ENCODE results near the gene DSC2.

DNA sequence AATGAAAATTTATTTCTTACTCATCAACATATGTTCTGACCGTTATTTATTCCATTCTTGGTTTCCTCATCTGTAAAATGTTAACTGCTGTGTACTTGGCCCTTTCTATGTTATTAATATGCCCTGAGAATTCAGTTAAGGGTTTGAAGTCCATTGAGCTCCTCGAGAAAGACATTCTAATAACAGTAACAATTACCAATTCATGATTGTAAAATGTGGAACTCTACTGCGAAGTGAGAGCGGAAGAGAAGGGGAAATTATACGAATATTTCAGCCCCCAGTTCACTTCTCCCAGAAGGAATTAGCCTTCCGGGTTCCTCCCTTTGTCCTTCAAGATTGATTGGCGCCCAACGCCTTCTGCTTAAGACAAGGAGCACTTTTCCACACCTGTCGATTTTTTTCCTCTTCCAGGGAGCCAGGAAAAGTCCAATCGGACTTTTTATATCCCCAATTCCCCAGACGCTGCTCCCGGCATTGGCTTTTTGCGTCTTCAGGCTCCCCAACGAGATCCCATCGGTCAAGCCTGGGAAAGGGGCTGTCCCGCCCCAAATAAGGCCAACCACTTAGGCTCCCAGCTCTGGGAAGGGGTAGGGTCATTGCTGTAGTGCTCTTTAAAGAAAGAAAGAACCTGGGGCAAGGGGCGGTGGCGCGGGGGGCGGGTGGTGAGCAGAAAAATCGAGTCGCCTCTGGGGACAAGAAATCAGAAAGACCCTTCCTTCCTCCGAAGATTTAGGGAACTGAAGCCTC is 1.6 kb downstream of the DSC2 start:
- no peak for TF ChIP-seq CTCF (IDR thresholded peaks at IDR 0.05)
- TF ChIP-seq POLR2A (IDR thresholded peaks at IDR 0.05): no peak
- no peak for TF ChIP-seq POLR2AphosphoS5 (IDR thresholded peaks at IDR 0.05)
